Measurements from ENCODE around the gene PLPPR3. TPM values are rescaled to one million over a fixed set of nuclear protein-coding genes. Genes with fewer than 3 reads are reported as not detected.

PLPPR3 gene
- total and polyA plus RNA-seq, 10 of the 15 experiments (the other 5 are each of a cell fraction or from before 2014, with no cell fraction given): 0.07 TPM; not detected in 9

- TF ChIP-seq, protein P1, sequence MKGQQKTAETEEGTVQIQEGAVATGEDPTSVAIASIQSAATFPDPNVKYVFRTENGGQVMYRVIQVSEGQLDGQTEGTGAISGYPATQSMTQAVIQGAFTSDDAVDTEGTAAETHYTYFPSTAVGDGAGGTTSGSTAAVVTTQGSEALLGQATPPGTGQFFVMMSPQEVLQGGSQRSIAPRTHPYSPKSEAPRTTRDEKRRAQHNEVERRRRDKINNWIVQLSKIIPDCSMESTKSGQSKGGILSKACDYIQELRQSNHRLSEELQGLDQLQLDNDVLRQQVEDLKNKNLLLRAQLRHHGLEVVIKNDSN (IDR thresholded peaks at IDR 0.05; ENCODE audit: borderline replicate concordance, extremely low read length, insufficient read depth, low read depth, low read length): peak; percentile 6
- no peak for TF ChIP-seq SUPT20H (IDR thresholded peaks at IDR 0.05; ENCODE audit: borderline replicate concordance, control insufficient read depth, low read depth, low read length)
- TF ChIP-seq ESRRA (IDR thresholded peaks at IDR 0.05; ENCODE audit: low read length): no peak
- TF ChIP-seq PBX3 (IDR thresholded peaks at IDR 0.05; ENCODE audit: insufficient replicate concordance, low read depth, low read length): no peak
- TF ChIP-seq MYB (IDR thresholded peaks at IDR 0.05; ENCODE audit: borderline replicate concordance, low read depth, low read length): no peak
- TF ChIP-seq ELK1 (IDR thresholded peaks at IDR 0.05; ENCODE audit: low read depth, low read length): no peak
- no peak for TF ChIP-seq ZNF217 (IDR thresholded peaks at IDR 0.05)
- no peak for TF ChIP-seq SIX5 (IDR thresholded peaks at IDR 0.05; ENCODE audit: low read depth, low read length, severe bottlenecking)
- TF ChIP-seq EGR1 (IDR thresholded peaks at IDR 0.05; ENCODE audit: borderline replicate concordance in 1 of 2, low read depth in 2 of 2, low read length in 2 of 2): peak; percentile 16 to 70
- TF ChIP-seq NFYB (IDR thresholded peaks at IDR 0.05; ENCODE audit: insufficient read depth, low read depth, low read length): no peak
- no peak for TF ChIP-seq BCL3 (IDR thresholded peaks at IDR 0.05; ENCODE audit: borderline replicate concordance, insufficient read depth, low read depth, low read length, poor library complexity, severe bottlenecking)
- no peak for TF ChIP-seq POLR2AphosphoS5 (IDR thresholded peaks at IDR 0.05; ENCODE audit: low read length)
- TF ChIP-seq, protein P2, sequence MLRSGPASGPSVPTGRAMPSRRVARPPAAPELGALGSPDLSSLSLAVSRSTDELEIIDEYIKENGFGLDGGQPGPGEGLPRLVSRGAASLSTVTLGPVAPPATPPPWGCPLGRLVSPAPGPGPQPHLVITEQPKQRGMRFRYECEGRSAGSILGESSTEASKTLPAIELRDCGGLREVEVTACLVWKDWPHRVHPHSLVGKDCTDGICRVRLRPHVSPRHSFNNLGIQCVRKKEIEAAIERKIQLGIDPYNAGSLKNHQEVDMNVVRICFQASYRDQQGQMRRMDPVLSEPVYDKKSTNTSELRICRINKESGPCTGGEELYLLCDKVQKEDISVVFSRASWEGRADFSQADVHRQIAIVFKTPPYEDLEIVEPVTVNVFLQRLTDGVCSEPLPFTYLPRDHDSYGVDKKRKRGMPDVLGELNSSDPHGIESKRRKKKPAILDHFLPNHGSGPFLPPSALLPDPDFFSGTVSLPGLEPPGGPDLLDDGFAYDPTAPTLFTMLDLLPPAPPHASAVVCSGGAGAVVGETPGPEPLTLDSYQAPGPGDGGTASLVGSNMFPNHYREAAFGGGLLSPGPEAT (IDR thresholded peaks at IDR 0.05; ENCODE audit: low read depth): no peak
- no peak for TF ChIP-seq ZZZ3 (IDR thresholded peaks at IDR 0.05; ENCODE audit: control insufficient read depth, insufficient read length, low read depth)
- TF ChIP-seq PAX5 (IDR thresholded peaks at IDR 0.05; ENCODE audit: borderline replicate concordance, low read depth, low read length): no peak
- no peak for TF ChIP-seq CBX5 (IDR thresholded peaks at IDR 0.05; ENCODE audit: low read depth)
- peak in 1 of 2 experiments; percentile 80; a peak in 2 of 4 replicates for TF ChIP-seq BHLHE40 (IDR thresholded peaks at IDR 0.05; ENCODE audit: borderline replicate concordance in 1 of 2, low read depth in 2 of 2, low read length in 1 of 2)
- no peak for TF ChIP-seq SMAD5 (IDR thresholded peaks at IDR 0.05; ENCODE audit: low read depth)
- no peak for TF ChIP-seq SIN3A (IDR thresholded peaks at IDR 0.05; ENCODE audit: low read depth, low read length)
- no peak for TF ChIP-seq CREM (IDR thresholded peaks at IDR 0.05; ENCODE audit: low read depth)
- no peak for TF ChIP-seq SREBF1 (IDR thresholded peaks at IDR 0.05; ENCODE audit: low read length)
- TF ChIP-seq RAD51 (IDR thresholded peaks at IDR 0.05): peak; percentile 45; the same call in 1 of the 2 replicates
- no peak for TF ChIP-seq TCF7 (IDR thresholded peaks at IDR 0.05; ENCODE audit: borderline replicate concordance)
- no peak for TF ChIP-seq PML (IDR thresholded peaks at IDR 0.05; ENCODE audit: low read length)
These were observed 41.0 kb upstream of the PLPPR3 start (continued) for GRCh38 chr19:862581-863314.

Data from GM12878 (cell line).